Esophagus muscularis mucosa (tissue), 4 donors: Measurements from ENCODE around the gene ZNF816.
"Not testable (repeated sequence)": the region's sequence is repeated elsewhere in the genome, so short reads cannot be mapped to it uniquely, and the experiment has no call there.

ENCODE experiments used
- CTCF ChIP-seq, 3 experiments: fragments of 200-600 bp in 2 of 3; fragments of 450-650 bp in 1 of 3; sonication (generic) in 2 of 3; IDR thresholded peaks; one replicate each; pipeline ENCODE4 v1.5.1; 2017 to 2019; ENCODE audit warnings: antibody characterized with exemption in 3 of 3, mild to moderate bottlenecking in 2 of 3, moderate library complexity in 1 of 3
- EP300 ChIP-seq: sonication (generic); formaldehyde crosslinking; IDR thresholded peaks from one replicate; pipeline ENCODE4 v1.6.1; 2017; ENCODE audit warnings: antibody characterized with exemption
- POLR2A ChIP-seq: fragments of 450-650 bp; IDR thresholded peaks from one replicate; pipeline ENCODE4 v1.6.1; 2017; ENCODE audit warnings: antibody characterized with exemption, moderate library complexity, mild to moderate bottlenecking, low read depth
- POLR2AphosphoS5 ChIP-seq, 2 donors: sonication (generic); formaldehyde crosslinking; IDR thresholded peaks; one replicate each; pipeline ENCODE4 v1.6.1; 2017; ENCODE audit warnings: antibody characterized with exemption in 2 of 2

DNA sequence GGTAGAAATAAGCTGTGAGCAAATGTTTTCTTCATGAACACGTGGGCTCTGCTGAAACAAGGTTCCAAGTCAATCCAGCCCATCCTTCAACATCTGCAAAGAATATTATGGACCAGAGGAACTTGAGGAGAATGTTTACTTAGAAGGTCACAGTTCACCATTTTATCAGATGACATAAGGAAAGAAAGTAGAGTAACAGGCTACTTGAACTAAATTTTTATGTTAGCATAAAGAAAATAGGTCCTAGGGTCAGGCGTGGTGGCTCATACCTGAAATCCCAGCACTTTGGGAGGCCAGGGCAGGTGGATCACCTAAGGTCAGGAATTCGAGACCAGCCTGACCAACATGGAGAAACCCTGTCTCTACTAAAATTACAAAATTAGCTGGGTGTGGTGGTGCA, 20.5 kb upstream of the ZNF816 start:
- TF ChIP-seq CTCF (IDR thresholded peaks at IDR 0.05); POLR2A; EP300; POLR2AphosphoS5 (IDR thresholded peaks at IDR 0.05): not testable (repeated sequence)
